Esophagus muscularis mucosa (tissue), 3 donors: ENCODE results near the gene NKAIN1.

Experiments used
- CTCF ChIP-seq, 3 experiments: fragments of 200-600 bp in 2 of 3; fragments of 450-650 bp in 1 of 3; sonication (generic) in 2 of 3; IDR thresholded peaks; one replicate each; pipeline ENCODE4 v1.5.1; 2017 to 2019; ENCODE audit warnings: antibody characterized with exemption in 3 of 3, mild to moderate bottlenecking in 2 of 3, moderate library complexity in 1 of 3
- POLR2A ChIP-seq: fragments of 450-650 bp; IDR thresholded peaks from one replicate; pipeline ENCODE4 v1.6.1; 2017; ENCODE audit warnings: antibody characterized with exemption, moderate library complexity, mild to moderate bottlenecking, low read depth
- POLR2AphosphoS5 ChIP-seq, 2 donors: sonication (generic); formaldehyde crosslinking; IDR thresholded peaks; one replicate each; pipeline ENCODE4 v1.6.1; 2017; ENCODE audit warnings: antibody characterized with exemption in 2 of 2

- TF ChIP-seq CTCF (IDR thresholded peaks at IDR 0.05): no peak
- TF ChIP-seq POLR2A: no peak
- TF ChIP-seq POLR2AphosphoS5 (IDR thresholded peaks at IDR 0.05): no peak
These were observed 95.2 kb downstream of the NKAIN1 start for GRCh38 chr1:31144442-31144841.
